IPS-18a (cell line): Measurements from ENCODE around the gene SPTLC2.
"Not testable (repeated sequence)": the region's sequence is repeated elsewhere in the genome, so short reads cannot be mapped to it uniquely, and the experiment has no call there.

ENCODE experiments used
- H3K27ac ChIP-seq: one replicate; pipeline ENCODE4 v1.5.1; 2013; ENCODE audit warnings: low read length
- H3K27me3 ChIP-seq: one replicate; pipeline ENCODE4 v1.6.1; 2013; ENCODE audit warnings: mild to moderate bottlenecking, low read length; ENCODE audit not compliant: control insufficient read depth, insufficient read depth
- H3K36me3 ChIP-seq: one replicate; pipeline ENCODE4 v1.6.1; 2013; ENCODE audit warnings: low read depth, low read length; ENCODE audit not compliant: control insufficient read depth
- H3K4me1 ChIP-seq: one replicate; pipeline ENCODE4 v1.6.1; 2013; ENCODE audit warnings: low read depth, low read length; ENCODE audit not compliant: control insufficient read depth
- H3K4me3 ChIP-seq: one replicate; pipeline ENCODE4 v1.5.1; 2013; ENCODE audit warnings: low read length
- H3K9ac ChIP-seq: one replicate; pipeline ENCODE4 v1.6.1; 2013; ENCODE audit warnings: mild to moderate bottlenecking, low read length, moderate library complexity
- H3K9me3 ChIP-seq: one replicate; pipeline ENCODE4 v1.6.1; 2013; ENCODE audit warnings: low read depth, low read length; ENCODE audit not compliant: control insufficient read depth

Gene SPTLC2

DNA sequence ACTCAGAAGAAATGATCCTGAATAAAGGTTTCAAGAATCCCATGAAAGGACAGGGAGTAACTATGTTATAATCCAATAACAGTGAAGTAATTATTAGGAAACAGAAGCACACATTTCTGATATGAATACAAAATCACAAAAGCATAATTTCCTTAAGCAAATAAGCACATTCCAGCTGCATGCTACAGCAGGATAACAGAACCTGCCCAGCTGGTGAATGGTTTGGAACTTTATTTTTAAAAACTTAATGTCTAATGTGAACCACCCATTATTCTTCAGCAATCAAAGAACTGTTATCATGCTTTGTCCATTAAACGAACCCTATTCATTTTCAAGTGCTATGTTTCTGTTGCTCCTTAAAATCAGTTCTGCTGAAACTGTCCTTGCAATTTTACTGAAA lies 13.4 kb downstream of the SPTLC2 start:
- Histone ChIP-seq H3K9me3 (no peaks in the 10 kb centered on the region), H3K4me3 (no peak overlapping the region), H3K27me3 (no peaks in the 10 kb centered on the region), H3K4me1 (peaks cover 2% of the 10 kb centered on the region), H3K27ac (no peak overlapping the region), H3K9ac (no peak overlapping the region), H3K36me3 (no peaks in the 10 kb centered on the region)

DNA sequence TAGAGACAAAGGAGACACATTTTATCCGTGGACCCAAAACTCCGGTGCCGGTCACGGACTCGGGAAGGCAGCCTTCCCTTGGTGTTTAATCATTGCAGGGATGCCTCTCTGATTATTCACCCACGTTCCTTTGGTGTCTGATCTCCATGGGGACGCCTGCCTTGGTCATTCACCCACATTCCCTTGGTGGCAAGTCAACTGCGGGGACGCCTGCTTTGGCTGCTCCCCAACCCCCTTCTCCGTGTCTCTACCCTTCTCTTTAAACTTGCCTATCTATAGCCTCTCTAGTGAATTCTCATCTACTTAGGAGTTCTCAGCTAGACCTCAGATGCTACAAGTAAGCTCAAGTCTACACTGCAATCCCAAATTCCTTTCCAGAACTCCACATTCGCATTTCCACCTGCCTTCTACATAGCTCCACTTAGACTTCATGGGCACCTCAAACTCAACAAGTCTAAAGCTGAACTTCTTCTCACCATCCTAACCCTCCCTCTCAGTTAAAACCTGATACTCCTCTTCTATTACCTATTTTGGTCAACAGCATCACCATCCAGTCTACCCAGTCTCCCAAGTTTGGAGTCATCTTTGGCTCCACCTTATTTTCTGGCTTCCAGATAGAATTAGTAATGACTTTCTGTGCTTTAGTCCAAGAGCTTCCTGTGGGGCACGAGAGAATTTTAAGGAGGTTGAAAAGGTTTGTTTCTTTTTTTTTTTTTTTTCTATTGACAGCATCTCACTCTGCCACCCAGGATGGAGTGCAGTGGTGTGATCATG lies 14.4 kb downstream of the SPTLC2 start:
- H3K4me1 ChIP-seq: peaks cover 2% of the 10 kb centered on the region
- H3K9ac ChIP-seq: no peak overlapping the region

DNA sequence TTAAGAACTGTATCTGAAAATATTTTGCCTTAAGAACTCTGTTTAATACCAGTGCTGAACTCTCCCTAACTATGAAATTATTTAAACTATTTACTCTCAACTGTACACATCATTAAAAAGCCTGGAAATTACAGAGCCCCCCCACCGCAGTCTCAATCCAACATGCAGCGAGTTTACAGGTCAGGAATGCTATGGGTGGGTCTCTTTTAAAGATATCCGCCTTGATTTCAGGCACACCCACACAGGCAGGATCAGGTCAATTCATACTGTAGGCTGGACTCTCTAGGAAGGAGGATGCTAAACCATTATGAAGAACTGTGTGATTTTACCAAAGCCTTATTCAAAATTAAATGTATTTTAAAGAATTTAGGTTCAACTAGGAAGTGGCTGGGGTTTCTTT lies 16.5 kb downstream of the SPTLC2 start:
- Histone ChIP-seq H3K27ac (no peak overlapping the region), H3K4me3 (no peak overlapping the region), H3K36me3 (peaks cover 11% of the 10 kb centered on the region), H3K4me1 (peaks cover 2% of the 10 kb centered on the region), H3K9ac (no peak overlapping the region), H3K9me3 (no peaks in the 10 kb centered on the region), H3K27me3 (no peaks in the 10 kb centered on the region)

More for the DNA sequence above, 14.4 kb downstream of the SPTLC2 start:
- Histone ChIP-seq H3K36me3 (no peaks in the 10 kb centered on the region), H3K27me3 (no peaks in the 10 kb centered on the region), H3K4me3 (no peak overlapping the region), H3K9me3 (no peaks in the 10 kb centered on the region), H3K27ac (no peak overlapping the region)

DNA sequence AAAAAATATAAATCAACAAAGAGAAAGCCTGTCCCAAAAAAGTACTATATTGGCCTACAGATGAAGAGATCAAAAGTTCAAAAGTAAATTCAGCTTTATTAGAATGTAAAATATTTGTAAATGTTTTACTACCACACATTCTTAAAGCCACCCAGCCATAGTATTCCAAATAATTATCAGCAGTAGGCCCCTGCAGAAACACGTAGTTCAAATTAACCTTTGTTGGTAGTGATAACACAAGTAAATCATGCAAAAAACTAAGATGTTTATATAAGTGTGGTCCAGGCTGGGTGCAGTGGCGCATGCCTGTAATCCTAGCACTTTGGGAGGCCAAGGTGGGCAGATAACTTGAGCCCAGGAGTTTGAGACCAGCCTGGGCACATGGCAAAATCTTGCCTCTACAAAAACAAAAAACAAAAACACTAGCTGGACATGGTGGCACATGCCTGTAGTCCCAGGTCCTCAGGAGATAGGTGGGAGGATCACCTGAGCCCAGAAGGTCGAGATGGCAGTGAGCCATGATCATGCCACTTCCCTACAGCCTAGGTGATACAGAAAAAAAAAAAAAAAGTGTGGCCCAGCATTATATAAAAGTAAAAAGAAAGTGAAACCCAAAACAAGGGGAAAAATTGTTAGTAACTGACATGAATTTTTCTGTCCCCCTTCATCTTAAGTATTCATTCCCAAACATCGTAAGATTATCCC lies 17.9 kb downstream of the SPTLC2 start:
- no peak overlapping the region for H3K27ac ChIP-seq
- no peaks in the 10 kb centered on the region for H3K27me3 ChIP-seq
- peaks cover 11% of the 10 kb centered on the region for H3K36me3 ChIP-seq
- peaks cover 2% of the 10 kb centered on the region for H3K4me1 ChIP-seq
- H3K4me3 ChIP-seq: no peak overlapping the region
- H3K9me3 ChIP-seq: no peaks in the 10 kb centered on the region
- H3K9ac ChIP-seq: no peak overlapping the region

DNA sequence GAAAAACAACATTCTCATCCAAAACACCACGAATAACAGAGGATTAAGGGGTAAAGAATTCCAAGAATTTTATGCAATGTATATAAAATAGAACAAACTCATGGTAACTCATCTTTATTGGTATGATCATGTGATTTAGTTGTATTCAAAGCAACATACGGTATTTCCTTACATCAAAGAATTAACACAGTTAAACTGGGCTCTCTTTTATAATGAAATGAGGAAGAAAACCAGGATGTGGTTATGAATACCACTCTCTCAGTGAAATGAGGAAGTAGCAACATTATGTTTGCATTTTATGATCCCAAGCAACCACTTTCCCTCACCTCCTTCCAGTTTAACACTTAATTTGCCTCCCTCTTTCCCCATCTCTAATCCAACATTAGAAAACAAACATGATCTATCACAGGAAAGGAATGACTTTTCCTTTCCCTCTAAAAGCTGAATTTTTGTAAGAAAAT lies 22.9 kb downstream of the SPTLC2 start:
- no peak overlapping the region for H3K4me3 ChIP-seq
- H3K27ac ChIP-seq: no peak overlapping the region
- H3K4me1 ChIP-seq: no peaks in the 10 kb centered on the region
- peaks cover 11% of the 10 kb centered on the region for H3K36me3 ChIP-seq
- no peaks in the 10 kb centered on the region for H3K9me3 ChIP-seq
- no peak overlapping the region for H3K9ac ChIP-seq
- H3K27me3 ChIP-seq: no peaks in the 10 kb centered on the region

DNA sequence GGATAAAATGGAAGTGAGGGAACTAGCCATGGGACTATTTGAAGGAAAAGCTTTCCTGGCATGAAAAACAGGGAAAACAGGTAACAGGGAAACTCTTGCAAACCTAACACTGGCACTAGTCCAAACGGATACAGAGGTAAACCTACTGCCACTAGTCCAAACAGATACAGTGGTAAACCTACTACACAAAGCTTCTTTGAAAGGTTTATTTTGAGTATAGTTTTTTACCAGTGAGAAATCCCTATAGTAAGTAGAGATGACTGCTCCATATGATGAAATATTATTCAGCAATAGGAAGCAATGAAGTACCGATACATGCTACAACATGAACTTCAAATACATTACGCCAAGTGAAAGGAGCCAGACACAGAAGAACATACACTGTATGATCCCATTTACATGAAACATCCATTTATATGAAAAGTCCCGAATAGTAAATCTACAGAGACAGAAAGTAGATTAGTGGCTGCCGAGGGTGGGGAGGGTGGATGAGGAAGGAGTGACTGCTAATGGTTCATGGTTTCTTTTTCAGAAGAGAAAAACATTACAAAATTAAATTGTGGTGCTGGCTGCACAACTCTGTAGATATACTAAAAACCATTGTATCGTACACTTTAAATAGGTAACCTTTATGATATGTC lies 25.5 kb downstream of the SPTLC2 start:
- no peak overlapping the region for H3K9ac ChIP-seq

DNA sequence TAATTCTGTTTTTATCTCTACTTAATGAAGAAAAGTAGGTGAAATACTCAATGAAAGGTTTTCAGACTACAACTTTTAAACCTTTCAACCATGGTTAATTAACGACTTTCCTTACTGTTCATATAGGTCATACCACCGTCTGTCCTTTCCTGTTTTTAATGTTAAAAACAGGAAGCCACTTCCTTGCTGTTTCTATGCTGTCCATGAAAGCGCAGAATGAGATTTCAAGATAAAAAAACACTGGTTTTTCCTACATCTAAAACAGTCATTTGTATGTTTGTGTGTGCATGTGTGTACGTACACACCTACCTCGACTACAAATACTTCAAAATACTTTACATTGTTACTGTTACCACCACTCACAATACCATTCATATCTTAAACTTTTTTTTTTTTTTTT lies 27.3 kb downstream of the SPTLC2 start:
- H3K4me3 ChIP-seq: no peak overlapping the region
- no peak overlapping the region for H3K27ac ChIP-seq
- no peak overlapping the region for H3K9ac ChIP-seq
- no peaks in the 10 kb centered on the region for H3K9me3 ChIP-seq
- H3K27me3 ChIP-seq: no peaks in the 10 kb centered on the region
- no peaks in the 10 kb centered on the region for H3K4me1 ChIP-seq
- no peaks in the 10 kb centered on the region for H3K36me3 ChIP-seq

More for the DNA sequence above, 25.5 kb downstream of the SPTLC2 start:
- no peaks in the 10 kb centered on the region for H3K4me1 ChIP-seq
- no peaks in the 10 kb centered on the region for H3K27me3 ChIP-seq
- H3K27ac ChIP-seq: no peak overlapping the region
- peaks cover 5% of the 10 kb centered on the region for H3K36me3 ChIP-seq
- H3K4me3 ChIP-seq: no peak overlapping the region
- H3K9me3 ChIP-seq: no peaks in the 10 kb centered on the region

DNA sequence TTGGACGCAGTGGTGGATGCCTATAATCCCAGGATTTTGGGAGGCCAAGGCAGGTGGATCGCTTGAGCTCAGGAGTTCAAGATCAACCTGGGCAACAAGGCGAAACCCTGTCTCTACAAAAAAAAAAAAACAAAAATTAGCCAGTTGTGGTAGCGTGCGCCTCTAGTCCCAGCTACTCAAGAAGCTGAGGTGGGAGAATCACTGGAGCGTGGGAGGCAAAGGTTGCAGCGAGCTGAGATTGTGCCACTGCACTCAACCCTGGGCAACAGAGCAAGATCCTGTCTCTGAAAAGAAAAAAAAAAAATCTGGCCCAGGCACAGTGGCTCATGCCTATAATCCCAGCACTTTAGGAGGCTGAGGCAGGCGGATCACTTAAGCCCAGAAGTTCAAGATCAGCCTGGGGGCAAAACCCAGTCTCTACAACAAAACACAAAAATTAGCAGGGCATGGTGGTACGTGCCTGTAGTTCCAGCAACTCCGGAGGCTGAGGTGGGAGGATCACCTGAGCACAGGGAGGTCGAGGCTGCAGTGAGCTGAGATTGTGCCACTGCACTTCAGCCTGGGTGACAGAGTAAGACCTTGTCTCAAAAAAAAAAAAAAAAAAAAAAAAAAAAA lies 27.9 kb downstream of the SPTLC2 start:
- H3K27me3 ChIP-seq, H3K4me3 ChIP-seq, H3K36me3 ChIP-seq, H3K9ac ChIP-seq, H3K27ac ChIP-seq, H3K9me3 ChIP-seq, H3K4me1 ChIP-seq: not testable (repeated sequence)

DNA sequence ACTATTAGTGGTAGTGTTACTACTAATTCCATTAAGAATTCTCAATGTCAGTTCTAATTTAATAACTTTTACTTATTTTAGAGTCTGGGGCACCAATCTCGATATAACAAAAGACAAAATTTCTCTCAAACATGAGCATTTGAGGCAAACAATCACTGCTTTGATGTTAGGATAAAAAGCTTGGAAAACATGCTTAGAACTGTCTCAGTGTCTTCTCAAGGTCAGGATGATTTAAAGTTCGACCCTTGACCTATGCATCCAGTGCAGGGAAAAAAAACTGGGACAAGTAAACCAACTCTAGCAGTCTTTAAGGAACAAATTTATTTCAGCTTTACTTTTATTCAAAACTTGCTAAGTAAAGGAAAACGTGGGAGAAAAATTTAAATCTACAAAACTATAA lies 31.1 kb downstream of the SPTLC2 start:
- Histone ChIP-seq H3K9ac (no peak overlapping the region), H3K27ac (no peak overlapping the region), H3K27me3 (no peaks in the 10 kb centered on the region), H3K4me1 (no peaks in the 10 kb centered on the region), H3K4me3 (no peak overlapping the region), H3K36me3 (no peaks in the 10 kb centered on the region), H3K9me3 (no peaks in the 10 kb centered on the region)

DNA sequence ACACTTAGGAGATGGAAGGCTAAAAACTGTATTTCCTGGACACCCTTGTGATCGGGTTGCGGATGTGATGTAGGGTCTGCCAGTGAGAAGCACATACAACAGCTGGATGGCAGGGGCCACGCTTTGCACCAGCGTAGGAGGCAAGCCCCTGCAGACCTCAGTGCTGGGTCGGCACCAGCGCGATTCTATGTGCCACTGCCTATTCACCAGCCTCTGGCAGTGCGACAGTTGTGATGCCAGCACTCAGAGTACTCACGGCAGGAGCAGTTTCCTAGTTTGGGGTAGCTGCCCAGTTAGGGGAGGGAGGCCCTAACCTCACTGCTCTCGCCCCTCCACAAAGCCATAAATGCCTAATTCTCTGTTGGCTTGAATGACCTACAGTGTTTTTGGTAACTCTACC lies 31.6 kb downstream of the SPTLC2 start:
- H3K4me3 ChIP-seq: no peak overlapping the region
- no peaks in the 10 kb centered on the region for H3K9me3 ChIP-seq
- H3K27me3 ChIP-seq: no peaks in the 10 kb centered on the region
- no peak overlapping the region for H3K9ac ChIP-seq
- no peak overlapping the region for H3K27ac ChIP-seq
- H3K4me1 ChIP-seq: no peaks in the 10 kb centered on the region
- no peaks in the 10 kb centered on the region for H3K36me3 ChIP-seq

DNA sequence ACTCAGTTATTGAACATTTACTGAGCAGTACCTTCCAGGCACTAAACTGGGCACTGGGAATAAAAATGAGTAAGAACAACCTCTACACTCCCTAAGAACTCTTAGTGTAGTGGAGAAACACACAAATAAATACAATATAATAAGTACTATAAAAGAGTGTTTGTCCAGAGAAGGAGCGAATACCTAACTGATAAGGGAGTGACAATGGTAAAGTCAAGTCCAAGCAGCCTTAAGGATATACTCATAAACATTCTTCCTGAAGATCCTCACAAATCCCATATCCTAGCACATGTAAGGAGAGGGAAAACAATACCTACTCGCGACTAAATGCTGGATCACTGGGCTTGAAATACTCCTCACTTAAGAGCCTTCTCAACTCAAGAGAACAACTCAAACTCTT lies 32.8 kb downstream of the SPTLC2 start:
- H3K4me1 ChIP-seq: no peaks in the 10 kb centered on the region
- no peak overlapping the region for H3K4me3 ChIP-seq
- no peaks in the 10 kb centered on the region for H3K9me3 ChIP-seq
- H3K9ac ChIP-seq: no peak overlapping the region
- no peak overlapping the region for H3K27ac ChIP-seq
- H3K27me3 ChIP-seq: no peaks in the 10 kb centered on the region
- H3K36me3 ChIP-seq: no peaks in the 10 kb centered on the region
